OCI-LY1 (cell line): ENCODE data around the gene RUNX3.

Experiments used
- EZH2 ChIP-seq: fragments of 200-600 bp; sonication (generic), shearing (Covaris generic); IDR thresholded peaks from 2 replicates; pipeline ENCODE4 v1.8.0; 2017; ENCODE audit warnings: borderline replicate concordance, mixed run types, mild to moderate bottlenecking, antibody characterized with exemption, low read length, moderate library complexity, mixed read lengths
- TF ChIP-seq, protein P1 (sequence below): fragments of 200-600 bp; sonication (generic), shearing (Covaris generic); IDR thresholded peaks from 2 replicates; pipeline ENCODE4 v1.5.1; 2017; ENCODE audit warnings: mild to moderate bottlenecking, antibody characterized with exemption, low read length, moderate library complexity, mixed read lengths

- TF ChIP-seq EZH2 = no peak
- TF ChIP-seq, protein P1, sequence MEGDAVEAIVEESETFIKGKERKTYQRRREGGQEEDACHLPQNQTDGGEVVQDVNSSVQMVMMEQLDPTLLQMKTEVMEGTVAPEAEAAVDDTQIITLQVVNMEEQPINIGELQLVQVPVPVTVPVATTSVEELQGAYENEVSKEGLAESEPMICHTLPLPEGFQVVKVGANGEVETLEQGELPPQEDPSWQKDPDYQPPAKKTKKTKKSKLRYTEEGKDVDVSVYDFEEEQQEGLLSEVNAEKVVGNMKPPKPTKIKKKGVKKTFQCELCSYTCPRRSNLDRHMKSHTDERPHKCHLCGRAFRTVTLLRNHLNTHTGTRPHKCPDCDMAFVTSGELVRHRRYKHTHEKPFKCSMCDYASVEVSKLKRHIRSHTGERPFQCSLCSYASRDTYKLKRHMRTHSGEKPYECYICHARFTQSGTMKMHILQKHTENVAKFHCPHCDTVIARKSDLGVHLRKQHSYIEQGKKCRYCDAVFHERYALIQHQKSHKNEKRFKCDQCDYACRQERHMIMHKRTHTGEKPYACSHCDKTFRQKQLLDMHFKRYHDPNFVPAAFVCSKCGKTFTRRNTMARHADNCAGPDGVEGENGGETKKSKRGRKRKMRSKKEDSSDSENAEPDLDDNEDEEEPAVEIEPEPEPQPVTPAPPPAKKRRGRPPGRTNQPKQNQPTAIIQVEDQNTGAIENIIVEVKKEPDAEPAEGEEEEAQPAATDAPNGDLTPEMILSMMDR = no peak
Observed at GRCh38 chr1:24874056-24874455, 56.0 kb downstream of the RUNX3 start.
